DOHH2 (cell line): Measurements from ENCODE around the gene SLC25A39.
"Not testable (repeated sequence)": the region's sequence is repeated elsewhere in the genome, so short reads cannot be mapped to it uniquely, and the experiment has no call there.

ENCODE experiments used
- H3F3A ChIP-seq: fragments of 200-600 bp; sonication (generic), shearing (Covaris generic); 2 replicates; pipeline ENCODE4 v1.6.0; 2016; ENCODE audit warnings: antibody characterized with exemption, mild to moderate bottlenecking; ENCODE audit not compliant: control insufficient read depth, insufficient read depth
- H3K27ac ChIP-seq: fragments of 200-600 bp; sonication (generic); 2 replicates; pipeline ENCODE4 v1.5.1; 2014; ENCODE audit warnings: low read depth, mild to moderate bottlenecking, low read length, moderate library complexity
- H3K27me3 ChIP-seq: fragments of 200-600 bp; sonication (generic); 2 replicates; pipeline ENCODE4 v1.6.1; 2014; ENCODE audit warnings: mild to moderate bottlenecking, low read length, mixed read lengths; ENCODE audit not compliant: control insufficient read depth
- H3K36me3 ChIP-seq: fragments of 200-600 bp; sonication (generic); 2 replicates; pipeline ENCODE4 v1.6.1; 2014; ENCODE audit warnings: mild to moderate bottlenecking, low read length, moderate library complexity, mixed read lengths; ENCODE audit not compliant: control insufficient read depth
- H3K4me1 ChIP-seq: fragments of 200-600 bp; sonication (generic); 2 replicates; pipeline ENCODE4 v1.6.1; 2014; ENCODE audit warnings: mild to moderate bottlenecking, low read length, mixed read lengths; ENCODE audit not compliant: control insufficient read depth
- H3K4me2 ChIP-seq: fragments of 200-600 bp; sonication (generic); 2 replicates; pipeline ENCODE4 v1.6.0; 2014; ENCODE audit warnings: mild to moderate bottlenecking, low read length, moderate library complexity
- H3K4me3 ChIP-seq: fragments of 200-600 bp; sonication (generic); 2 replicates; pipeline ENCODE4 v1.5.1; 2014; ENCODE audit warnings: mild to moderate bottlenecking, low read length, mixed read lengths
- H3K79me2 ChIP-seq: fragments of 200-600 bp; sonication (generic); 2 replicates; pipeline ENCODE4 v1.6.1; 2014; ENCODE audit warnings: mild to moderate bottlenecking, low read length, mixed read lengths; ENCODE audit not compliant: control insufficient read depth
- H3K9me2 ChIP-seq: fragments of 200-600 bp; sonication (generic); replicated peaks from 2 replicates; pipeline ENCODE4 v1.6.1; 2014; ENCODE audit warnings: mild to moderate bottlenecking, low read length, mixed read lengths; ENCODE audit not compliant: control insufficient read depth
- H3K9me3 ChIP-seq: fragments of 200-600 bp; sonication (generic); 2 replicates; pipeline ENCODE4 v1.6.1; 2014; ENCODE audit warnings: antibody characterized with exemption, low read length, mixed read lengths; ENCODE audit not compliant: control insufficient read depth, insufficient read depth
- H4K20me1 ChIP-seq: fragments of 200-600 bp; sonication (generic); 2 replicates; pipeline ENCODE4 v1.6.0; 2014; ENCODE audit warnings: low read depth, mild to moderate bottlenecking, antibody characterized with exemption, low read length, moderate library complexity; ENCODE audit not compliant: control insufficient read depth, insufficient read depth
- EZH2phosphoT487 ChIP-seq: fragments of 200-600 bp; sonication (generic); IDR thresholded peaks from 2 replicates; pipeline ENCODE4 v1.6.1; 2017; ENCODE audit warnings: borderline replicate concordance, mild to moderate bottlenecking, antibody characterized with exemption, low read length, moderate library complexity, mixed read lengths
- TF ChIP-seq, protein P1 (sequence below): fragments of 200-600 bp; sonication (generic); IDR thresholded peaks from one replicate; pipeline ENCODE4 v1.5.1; 2014; ENCODE audit warnings: antibody characterized with exemption, mild to moderate bottlenecking, low read depth, low read length; ENCODE audit not compliant: poor library complexity, severe bottlenecking

Gene SLC25A39

GRCh38 chr17:44367231-44367979 is 42.8 kb upstream of the SLC25A39 start:
- no peak overlapping the region for H3K4me2 ChIP-seq
- TF ChIP-seq, protein P1, sequence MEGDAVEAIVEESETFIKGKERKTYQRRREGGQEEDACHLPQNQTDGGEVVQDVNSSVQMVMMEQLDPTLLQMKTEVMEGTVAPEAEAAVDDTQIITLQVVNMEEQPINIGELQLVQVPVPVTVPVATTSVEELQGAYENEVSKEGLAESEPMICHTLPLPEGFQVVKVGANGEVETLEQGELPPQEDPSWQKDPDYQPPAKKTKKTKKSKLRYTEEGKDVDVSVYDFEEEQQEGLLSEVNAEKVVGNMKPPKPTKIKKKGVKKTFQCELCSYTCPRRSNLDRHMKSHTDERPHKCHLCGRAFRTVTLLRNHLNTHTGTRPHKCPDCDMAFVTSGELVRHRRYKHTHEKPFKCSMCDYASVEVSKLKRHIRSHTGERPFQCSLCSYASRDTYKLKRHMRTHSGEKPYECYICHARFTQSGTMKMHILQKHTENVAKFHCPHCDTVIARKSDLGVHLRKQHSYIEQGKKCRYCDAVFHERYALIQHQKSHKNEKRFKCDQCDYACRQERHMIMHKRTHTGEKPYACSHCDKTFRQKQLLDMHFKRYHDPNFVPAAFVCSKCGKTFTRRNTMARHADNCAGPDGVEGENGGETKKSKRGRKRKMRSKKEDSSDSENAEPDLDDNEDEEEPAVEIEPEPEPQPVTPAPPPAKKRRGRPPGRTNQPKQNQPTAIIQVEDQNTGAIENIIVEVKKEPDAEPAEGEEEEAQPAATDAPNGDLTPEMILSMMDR, result no peak
- H3K9me2 ChIP-seq, result no peaks in the 10 kb centered on the region
- no peaks in the 10 kb centered on the region for H3F3A ChIP-seq
- peaks cover 37% of the 10 kb centered on the region for H3K27me3 ChIP-seq
- peaks cover 15% of the 10 kb centered on the region for H3K4me1 ChIP-seq
- H4K20me1 ChIP-seq, result no peaks in the 10 kb centered on the region
- no peak overlapping the region for H3K27ac ChIP-seq
- H3K79me2 ChIP-seq, result no peaks in the 10 kb centered on the region
- H3K36me3 ChIP-seq, result no peaks in the 10 kb centered on the region
- H3K4me3 ChIP-seq, result no peak overlapping the region
- no peaks in the 10 kb centered on the region for H3K9me3 ChIP-seq

DNA sequence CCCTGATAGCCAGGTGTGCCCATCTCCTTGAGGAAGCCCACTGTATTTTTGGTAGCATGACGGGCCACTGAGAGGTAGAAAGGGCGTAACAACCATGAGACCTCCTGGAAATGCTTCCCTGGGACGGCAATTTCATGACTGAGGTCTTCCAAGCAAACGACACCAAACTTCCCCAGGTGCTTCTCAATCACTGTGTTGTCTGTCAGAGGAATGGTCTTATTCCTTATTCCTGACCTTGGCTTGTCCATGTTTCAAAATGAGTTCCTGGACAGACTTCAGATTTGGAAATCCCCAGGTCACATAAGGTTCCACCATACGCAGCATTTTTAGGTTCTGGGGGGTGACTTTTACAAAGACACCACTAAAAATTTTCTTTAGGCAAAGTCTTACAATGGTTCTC is 40.4 kb upstream of the SLC25A39 start:
- H3K27me3 ChIP-seq, result peaks cover 40% of the 10 kb centered on the region
- not testable (repeated sequence) for H3K79me2 ChIP-seq, H3K27ac ChIP-seq, H3F3A ChIP-seq, H3K36me3 ChIP-seq, H3K4me2 ChIP-seq, H3K9me3 ChIP-seq, H3K9me2 ChIP-seq, H3K4me3 ChIP-seq, H4K20me1 ChIP-seq
- peaks cover 39% of the 10 kb centered on the region for H3K4me1 ChIP-seq

DNA sequence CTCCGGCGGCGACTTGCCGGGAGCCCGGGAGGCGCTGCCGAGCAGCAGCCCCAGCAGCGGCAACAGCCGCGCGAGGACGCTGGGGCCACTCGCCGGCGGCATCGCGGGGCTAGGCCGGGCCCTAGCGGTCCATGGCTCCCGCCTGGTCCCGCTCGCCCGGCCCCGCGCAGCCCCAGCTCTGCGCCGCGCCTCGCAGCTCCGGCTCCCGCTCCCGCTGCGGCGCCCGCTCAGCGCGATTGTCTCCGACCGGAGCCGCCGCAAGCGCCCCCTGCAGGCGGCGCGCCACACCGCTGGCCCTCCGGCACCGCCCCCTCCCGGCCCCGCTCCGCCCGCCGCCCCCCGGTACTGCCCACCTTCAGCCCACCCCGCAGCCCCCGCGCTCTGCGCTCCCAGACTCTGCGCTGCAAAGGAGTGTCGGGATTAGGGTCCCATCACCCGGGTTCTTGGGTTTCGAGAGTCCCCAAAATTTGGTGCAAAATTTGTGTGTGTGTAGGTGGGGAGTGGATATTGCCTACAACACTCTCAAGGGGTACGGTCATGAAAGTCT is 39.1 kb upstream of the SLC25A39 start, which contains the start of gene FAM171A2:
TSS of gene FAM171A2 (minus strand) at position 241 of the 547 bp plus-strand sequence. CDS start at position 102, 139 bp downstream.
- no peaks in the 10 kb centered on the region for H3K9me3 ChIP-seq
- H3K4me1 ChIP-seq, result peaks cover 52% of the 10 kb centered on the region
- peak within 1 kb of the TSS; percentile 80 for H3K4me3 ChIP-seq
- TF ChIP-seq, protein P1, result peak; percentile 68
- TF ChIP-seq EZH2phosphoT487, result no peak
- H3K79me2 ChIP-seq, result no peaks in the 10 kb centered on the region
- H3K4me2 ChIP-seq, result peak within 1 kb of the TSS; percentile 95
- H3K36me3 ChIP-seq, result no peaks in the 10 kb centered on the region
- H3K27me3 ChIP-seq, result peaks cover 40% of the 10 kb centered on the region
- no peaks in the 10 kb centered on the region for H3K9me2 ChIP-seq
- no peaks in the 10 kb centered on the region for H3F3A ChIP-seq
- no peaks in the 10 kb centered on the region for H4K20me1 ChIP-seq
- no peak within 1 kb of the TSS for H3K27ac ChIP-seq

DNA sequence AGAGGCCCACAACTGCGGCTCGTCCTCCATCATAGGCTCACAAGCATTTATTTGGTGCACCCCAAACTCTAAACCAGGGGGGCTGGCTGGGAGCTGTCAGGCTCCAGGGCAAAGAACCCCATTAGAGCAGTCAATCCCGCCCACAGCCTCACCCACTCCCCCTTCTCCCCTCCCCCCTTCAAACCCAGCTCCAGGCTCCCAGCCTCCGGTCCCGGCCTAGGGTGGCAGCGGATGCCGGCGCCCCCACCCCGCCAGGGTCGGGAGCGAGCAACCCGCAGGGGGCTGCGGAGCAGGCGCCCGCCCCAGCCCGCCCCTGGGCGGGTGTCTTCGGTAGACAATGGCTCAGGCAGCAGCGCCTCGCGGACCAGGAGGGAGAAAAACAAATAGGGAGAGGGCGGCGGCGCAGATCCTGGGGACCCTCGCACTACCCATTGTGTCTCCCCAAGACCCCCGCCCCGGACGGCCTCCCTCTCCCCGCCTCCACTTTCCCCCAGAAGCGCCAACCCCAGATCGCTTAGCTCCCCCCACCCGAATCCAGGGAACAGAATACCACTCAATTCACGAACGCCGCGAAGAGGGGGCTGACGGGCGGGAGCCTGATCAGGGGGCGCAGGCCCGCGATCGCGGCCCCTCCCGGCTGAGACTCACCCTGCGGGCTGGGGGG is 38.5 kb upstream of the SLC25A39 start:
- TF ChIP-seq, protein P1, result no peak
- TF ChIP-seq EZH2phosphoT487, result no peak
- Histone ChIP-seq H3K4me1 (peaks cover 54% of the 10 kb centered on the region), H3K9me3 (no peaks in the 10 kb centered on the region), H4K20me1 (no peaks in the 10 kb centered on the region), H3K4me3 (peak overlapping the region; percentile 80), H3K79me2 (no peaks in the 10 kb centered on the region), H3F3A (no peaks in the 10 kb centered on the region), H3K36me3 (no peaks in the 10 kb centered on the region), H3K27me3 (peaks cover 40% of the 10 kb centered on the region), H3K4me2 (peak overlapping the region; percentile 95), H3K27ac (no peak overlapping the region), H3K9me2 (no peaks in the 10 kb centered on the region)
